HUDEP-2 (cell line): ENCODE measurements around the gene MEIS2.

Source experiments
- DNase-seq, 76 experiments: peaks; one replicate each; lab custom pipeline; 2025; ENCODE audit not compliant: unreplicated experiment in 76 of 76; lab: John Stamatoyannopoulos, UW

Gene MEIS2

GRCh38 chr15:37115538-37115937, 15.2 kb upstream of the MEIS2 start:
- DNase-seq: no peak

- no peak for DNase-seq
Observed at GRCh38 chr15:37112971-37113670, 12.8 kb upstream of the MEIS2 start.

- DNase-seq: no peak
Observed at GRCh38 chr15:37112171-37112570, 11.8 kb upstream of the MEIS2 start.

GRCh38 chr15:37111427-37111717, 11.0 kb upstream of the MEIS2 start:
- no peak for DNase-seq

GRCh38 chr15:37109872-37110572, 9.7 kb upstream of the MEIS2 start:
- no peak for DNase-seq

GRCh38 chr15:37109168-37109871, 9.0 kb upstream of the MEIS2 start:
- no peak for DNase-seq

- no peak for DNase-seq
Observed at GRCh38 chr15:37108381-37109167, 8.2 kb upstream of the MEIS2 start.

GRCh38 chr15:37107744-37108380, 7.5 kb upstream of the MEIS2 start:
- DNase-seq: no peak

GRCh38 chr15:37107071-37107743, 6.9 kb upstream of the MEIS2 start:
- no peak for DNase-seq

GRCh38 chr15:37106490-37107001, 6.2 kb upstream of the MEIS2 start:
- DNase-seq: peak in 32 of 76 experiments; percentile 4 to 45 (median 20)

GRCh38 chr15:37105889-37106288, 5.5 kb upstream of the MEIS2 start:
- DNase-seq: no peak

- DNase-seq: no peak
Observed at GRCh38 chr15:37105029-37105428, 4.7 kb upstream of the MEIS2 start.

- no peak for DNase-seq
Observed at GRCh38 chr15:37104424-37104981, 4.2 kb upstream of the MEIS2 start.

- DNase-seq: no peak
Observed at GRCh38 chr15:37103475-37104423, 3.4 kb upstream of the MEIS2 start.

- DNase-seq: no peak
Observed at GRCh38 chr15:37103163-37103435, 2.8 kb upstream of the MEIS2 start.

GRCh38 chr15:37102305-37103162, 2.2 kb upstream of the MEIS2 start:
- no peak for DNase-seq

GRCh38 chr15:37101980-37102304, 1.6 kb upstream of the MEIS2 start:
- DNase-seq: no peak

GRCh38 chr15:37100966-37101215, 542 bp upstream of the MEIS2 start:
- peak in 25 of 76 experiments; percentile 24 to 74 (median 53) for DNase-seq
